Renal cortex interstitium (tissue), 11 donors: Measurements from ENCODE around the gene RIMS3. TPM values are rescaled to one million over a fixed set of nuclear protein-coding genes. Genes with fewer than 3 reads are reported as not detected.

Source experiments
- DNase-seq, 11 donors: peaks; one replicate each; pipeline ENCODE4 v3.0.0-alpha.2; 2013; ENCODE audit warnings: low read depth in 9 of 11, low spot score in 4 of 11; ENCODE audit errors: extremely low read depth in 1 of 11
- polyA plus RNA-seq, 3 donors: library from polyadenylated mRNA; unstranded; fragments of 120-200 nt; gene quantifications; one replicate each; pipeline ENCODE4 v1.2.1, GENCODE V29; 2013; ENCODE audit not compliant: insufficient read length in 3 of 3

RIMS3 gene
- polyA plus RNA-seq, 3 donors = 1.6 to 2.2 (median 1.8) TPM

DNA sequence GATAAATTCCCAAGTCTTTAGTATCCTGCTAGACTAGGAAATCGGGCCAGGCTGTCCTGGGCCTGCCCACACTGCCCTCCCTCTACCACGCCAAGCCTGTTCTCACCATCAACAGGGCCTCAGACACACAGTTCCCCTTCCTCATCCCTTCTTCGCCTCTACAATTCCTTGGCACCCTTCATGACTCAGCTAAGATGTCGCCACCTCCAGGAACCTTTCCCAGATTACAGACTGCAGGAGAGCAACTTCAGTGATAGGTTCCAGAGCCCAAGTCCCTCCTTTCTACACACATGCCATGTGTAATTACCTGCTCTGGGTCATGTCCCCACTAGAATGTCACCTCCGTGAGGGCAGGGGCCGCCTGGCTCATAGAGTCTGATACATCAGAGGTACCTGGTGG lies 3.3 kb downstream of the RIMS3 start:
- DNase-seq = no peak

DNA sequence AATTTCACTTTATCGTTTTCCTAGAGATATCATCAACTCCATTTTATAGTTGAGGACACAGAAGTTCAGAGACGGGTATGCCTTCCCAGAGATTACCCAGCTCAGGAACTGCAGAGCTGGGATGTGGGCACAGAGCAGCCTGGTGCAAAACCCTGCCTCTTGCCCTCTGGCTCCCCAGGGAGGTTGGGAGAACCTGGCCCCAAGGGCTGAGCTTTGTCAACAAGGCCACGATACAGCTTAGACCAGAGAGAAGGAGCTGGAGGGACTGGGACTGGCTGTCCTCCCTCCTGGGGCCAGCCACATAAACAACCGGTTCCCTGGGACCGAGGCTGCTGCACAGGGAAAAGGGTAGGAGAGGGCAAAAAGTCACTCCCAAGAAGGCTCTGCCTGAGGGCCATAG lies 3.8 kb downstream of the RIMS3 start:
- DNase-seq = no peak

DNA sequence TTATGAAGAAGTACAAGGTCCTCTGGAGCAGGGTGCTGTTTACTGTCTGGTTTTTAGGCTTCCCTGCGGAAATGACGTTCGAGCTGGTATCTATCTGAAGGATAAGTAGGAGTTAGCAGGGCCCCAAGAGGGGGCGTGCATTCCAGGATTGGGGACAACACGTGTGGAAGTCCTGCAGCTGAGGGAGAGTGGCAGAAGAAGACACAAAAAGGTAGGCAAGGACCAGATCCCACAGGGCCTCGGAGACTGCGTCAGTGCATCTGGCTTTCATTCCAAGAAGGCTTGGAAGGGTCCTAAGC lies 5.9 kb downstream of the RIMS3 start:
- no peak for DNase-seq

DNA sequence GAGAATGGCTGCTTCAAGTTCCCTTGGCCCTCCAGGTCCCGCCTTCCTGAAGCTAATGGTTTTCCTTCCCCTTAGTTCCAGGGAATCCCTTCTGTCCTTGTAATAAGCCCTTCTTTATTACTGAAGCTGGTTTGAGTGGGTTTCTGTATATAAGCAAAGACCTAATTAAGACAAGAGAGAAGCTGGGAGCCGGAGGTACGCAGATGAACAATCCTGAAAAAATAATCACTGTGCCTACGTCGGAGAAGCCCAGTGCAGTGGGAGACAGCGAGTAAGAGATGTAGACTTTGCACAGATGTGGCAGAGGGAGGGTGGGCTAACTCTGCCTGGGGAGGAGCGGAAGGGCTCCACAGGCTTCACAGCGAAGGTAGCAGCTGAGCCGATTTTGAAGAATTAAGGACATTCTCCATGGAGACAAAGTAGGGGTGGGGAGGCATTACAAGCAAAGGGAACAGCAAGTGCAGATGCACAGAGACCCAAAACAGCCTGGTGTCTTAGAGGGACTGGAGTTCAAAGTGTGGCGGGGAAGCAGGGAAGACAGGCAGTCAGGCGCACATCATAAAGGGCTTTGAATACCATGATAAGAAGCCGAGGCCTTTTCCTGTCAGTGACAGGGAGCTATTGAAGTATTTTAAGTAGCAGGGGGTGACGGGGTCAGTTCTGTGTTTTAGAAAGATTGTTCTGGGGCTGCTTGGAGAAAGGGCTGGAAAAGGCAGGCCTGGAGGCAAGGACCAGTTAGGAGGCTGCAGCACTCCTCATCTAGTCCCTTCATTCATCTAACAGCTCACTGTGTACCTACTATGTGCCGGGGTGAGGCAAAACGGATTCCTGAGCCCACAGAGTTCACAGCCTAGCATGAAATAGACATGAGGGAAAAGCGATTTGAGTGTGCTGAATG lies 6.5 kb downstream of the RIMS3 start:
- no peak for DNase-seq

DNA sequence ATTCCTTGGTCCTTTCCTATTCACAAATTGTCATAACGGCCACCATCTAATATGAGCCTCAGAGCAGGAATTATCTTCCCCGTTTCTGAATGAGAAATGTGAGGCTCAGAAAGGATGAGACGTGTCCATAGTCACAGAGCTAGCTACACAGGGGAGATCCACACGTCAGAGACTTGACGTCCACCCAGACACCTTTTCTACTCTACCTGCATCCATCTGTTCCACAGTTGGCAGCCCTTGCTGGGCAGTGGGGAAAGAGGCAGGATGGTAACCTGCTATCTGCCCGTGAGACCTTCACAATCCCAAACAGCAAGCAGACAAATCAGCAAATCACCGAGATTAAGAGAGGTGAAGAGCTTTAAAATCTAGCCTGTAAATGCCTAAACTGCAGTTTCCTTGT lies 8.4 kb downstream of the RIMS3 start:
- no peak for DNase-seq

DNA sequence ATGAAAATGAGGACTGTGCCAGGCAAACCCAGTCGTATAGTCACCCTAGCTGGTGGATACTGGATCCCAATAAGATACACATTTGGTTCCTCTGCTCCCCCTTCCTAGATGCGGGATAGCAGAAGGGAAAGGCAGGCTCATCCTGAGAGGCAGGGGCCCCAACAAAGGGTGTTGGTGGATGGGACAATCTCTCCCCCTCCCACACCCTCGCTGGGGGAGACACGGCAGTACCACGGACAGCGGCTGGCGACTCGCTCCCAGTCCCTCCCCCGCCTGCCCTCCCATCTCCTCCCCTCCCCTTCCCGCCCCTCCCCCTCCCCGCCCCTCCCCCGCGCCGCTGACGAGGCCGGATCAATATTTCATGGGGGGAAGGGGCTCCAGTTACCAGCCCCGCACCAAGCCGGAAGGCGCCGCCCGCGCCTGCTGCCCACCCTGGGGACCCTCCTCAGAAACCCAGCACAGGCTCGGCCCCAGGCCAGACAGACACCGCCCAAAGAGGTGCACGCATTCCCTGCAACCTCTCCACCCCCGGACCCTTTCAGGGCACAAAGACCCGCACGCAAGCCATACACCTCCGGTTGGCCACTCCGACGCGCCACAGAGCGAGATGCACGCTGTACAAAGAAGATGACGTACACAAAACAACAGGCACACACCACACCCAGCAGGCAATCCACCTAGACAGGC lies 11.5 kb downstream of the RIMS3 start:
- peak in 1 of 11 donors; percentile 39 for DNase-seq

DNA sequence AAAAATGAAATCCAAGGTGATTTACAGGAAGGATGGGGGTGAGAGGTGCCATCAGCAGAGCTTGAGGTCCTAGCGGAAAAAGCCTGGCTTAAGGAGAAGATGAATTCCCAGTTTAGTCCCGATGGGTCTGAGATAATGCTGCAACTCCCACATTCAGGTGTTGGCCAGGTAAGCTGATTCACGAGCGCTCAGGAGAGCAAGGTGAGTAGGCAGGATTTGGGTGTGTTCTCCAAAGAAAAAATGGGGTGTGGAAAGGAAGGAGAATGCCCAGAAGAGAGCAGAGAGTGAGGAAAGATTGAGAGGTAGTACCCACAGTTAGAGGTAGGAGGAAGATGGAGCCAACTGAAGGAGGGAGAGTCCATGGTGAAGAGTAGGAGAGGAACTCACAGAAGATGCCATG lies 12.5 kb downstream of the RIMS3 start:
- no peak for DNase-seq

DNA sequence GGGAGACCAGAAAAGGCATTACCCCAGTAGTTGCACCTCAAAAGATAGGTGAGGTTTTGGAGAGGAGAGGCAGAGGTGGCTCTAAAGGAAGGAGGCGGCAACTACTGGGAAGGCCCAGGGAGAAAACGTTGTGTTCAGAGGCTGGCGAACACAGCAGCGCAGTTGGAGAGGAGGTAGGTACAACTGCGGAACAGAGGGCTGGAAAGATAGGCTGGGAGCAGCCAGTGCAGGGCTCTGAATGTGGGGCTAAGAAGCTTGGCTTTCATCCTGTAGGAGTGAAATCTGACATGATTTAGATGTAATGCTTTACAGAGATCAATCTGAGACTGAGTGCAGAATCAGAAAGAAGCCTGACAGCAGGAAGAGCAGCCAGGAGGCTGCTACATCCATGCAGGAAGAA lies 13.0 kb downstream of the RIMS3 start:
- DNase-seq = no peak

DNA sequence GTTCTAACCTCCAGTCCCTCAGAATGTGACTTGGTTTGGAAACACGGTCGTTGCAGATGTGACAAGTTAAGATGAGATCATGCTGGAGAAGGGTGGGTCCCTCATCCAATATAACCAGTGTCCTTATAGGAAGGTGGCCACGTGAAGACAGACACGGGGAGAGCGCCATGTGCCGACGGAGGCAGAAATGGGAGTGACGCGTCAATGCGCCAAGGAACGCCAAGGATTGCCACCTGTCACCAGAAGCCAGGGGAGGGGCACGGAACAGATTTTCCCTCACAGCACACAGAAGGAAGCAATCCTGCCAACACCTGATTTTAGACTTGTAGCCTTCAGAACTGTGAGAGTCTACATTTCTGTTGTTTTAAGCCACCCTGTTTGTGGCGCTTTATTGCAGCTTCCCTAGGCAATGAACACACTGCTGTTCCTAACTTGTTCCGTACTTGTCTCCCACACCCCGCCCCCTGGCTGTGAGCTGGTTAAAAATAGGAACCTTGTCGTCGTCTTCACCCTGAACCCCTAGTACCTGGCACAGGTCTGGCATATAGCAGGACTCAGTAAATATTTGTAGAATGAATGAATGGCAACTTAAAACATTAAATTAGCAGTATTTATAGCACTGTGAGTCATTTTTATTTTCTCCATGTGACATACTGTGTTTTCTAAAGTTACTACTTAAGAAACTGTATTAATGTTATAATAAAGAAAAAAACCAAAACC lies 14.2 kb downstream of the RIMS3 start:
- no peak for DNase-seq

DNA sequence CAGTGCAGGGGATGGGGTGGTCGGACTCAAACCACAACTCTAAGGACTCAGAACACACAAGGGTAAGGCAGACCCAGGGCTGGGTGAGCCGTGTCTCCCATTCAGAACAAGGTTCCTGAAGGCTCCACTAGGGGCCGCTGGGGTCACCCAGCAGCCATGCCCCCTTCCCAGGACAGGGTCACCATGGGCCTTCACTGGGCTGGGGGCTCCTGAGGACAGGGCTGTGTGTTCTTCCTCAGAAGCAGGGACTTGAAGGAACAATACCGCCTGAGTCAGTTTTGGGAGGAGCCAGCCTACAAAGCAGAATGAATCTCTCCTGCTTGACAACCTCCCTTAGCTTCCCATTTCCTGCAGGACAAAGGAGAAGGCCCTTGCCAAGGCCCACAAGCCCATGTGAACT lies 15.4 kb downstream of the RIMS3 start:
- no peak for DNase-seq

DNA sequence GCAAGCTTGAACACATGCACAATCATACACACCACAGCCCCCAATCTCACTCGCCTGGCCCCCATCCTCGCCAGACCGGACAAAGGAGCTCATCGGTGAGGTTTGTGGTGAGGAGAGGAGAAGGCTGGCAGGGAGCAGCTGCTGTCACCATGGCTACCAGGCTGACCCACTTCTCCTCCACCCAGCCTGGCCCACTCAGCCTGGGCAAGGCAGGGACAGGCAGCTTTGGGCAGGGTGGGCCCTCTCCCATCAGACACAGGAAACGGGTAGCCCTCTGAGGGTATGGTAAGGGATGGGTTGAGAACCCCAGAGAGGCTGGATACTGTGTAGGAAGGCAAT lies 15.9 kb downstream of the RIMS3 start:
- DNase-seq = no peak

DNA sequence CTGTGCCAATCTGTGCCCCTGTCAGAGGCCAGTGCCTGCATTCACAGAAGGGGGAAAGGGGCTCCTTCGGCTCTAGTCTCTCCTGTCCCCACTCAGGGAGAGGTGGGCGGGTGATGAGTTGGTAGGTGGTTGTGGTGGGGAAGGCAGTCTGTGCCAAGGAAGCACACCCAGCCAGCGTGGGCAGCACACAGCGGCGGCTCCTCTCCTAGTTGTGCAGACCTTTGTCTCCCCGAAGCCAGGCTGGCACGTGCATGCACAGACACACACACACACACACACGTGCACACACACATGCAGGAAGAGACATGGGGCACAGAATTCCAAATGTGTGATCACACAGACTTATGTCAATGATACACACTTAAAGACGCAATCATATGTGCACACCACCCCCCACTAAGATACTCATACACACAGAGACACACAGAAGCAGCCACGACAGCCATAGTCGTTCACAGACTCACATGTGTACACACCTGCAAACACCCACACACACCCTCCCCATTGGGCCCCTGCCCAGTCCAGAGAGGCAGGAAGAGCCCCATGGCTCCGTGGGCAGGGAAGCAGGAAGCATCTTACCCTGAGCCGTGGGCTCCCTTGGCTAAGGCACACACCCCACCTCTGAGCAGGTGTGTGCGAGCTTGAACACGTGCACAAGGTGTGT lies 16.4 kb downstream of the RIMS3 start:
- no peak for DNase-seq

DNA sequence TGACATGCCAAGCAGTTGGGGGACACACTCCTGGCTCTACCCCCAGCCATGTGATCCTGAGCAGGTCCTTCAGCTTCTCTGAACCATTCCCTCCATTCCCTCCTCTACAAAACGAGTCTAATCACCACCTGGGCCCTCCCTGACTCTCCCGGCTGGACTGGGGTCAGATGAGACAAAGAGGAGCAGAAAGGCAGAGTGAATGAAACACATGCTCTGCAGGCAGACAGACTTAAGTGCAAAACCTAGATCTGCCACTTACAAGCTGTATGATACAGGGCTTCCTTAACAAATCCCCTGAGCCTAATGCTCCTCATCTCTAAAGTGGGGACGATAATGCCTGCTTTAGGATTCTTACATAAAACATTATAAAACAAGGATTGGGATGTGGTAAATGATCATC lies 17.3 kb downstream of the RIMS3 start:
- DNase-seq = no peak

DNA sequence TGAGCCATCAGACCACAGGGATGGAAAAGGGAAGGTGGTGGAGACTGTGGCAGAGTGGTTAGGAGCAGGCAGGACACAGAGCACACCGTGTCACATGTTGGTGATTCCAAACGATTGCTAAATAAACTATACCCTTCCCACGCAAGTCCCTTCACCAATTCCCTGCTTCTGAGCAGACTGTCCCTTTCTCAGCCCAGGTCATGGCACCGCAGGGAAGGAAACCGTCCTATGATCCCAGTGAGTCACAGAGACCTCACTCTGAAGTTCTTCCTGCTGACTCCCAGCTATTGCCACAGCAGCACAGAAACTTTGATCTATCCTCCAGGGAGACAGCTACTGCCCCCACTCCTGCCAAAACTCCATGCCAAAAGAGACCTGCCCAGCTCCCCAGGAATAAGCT lies 19.2 kb downstream of the RIMS3 start:
- DNase-seq = no peak

DNA sequence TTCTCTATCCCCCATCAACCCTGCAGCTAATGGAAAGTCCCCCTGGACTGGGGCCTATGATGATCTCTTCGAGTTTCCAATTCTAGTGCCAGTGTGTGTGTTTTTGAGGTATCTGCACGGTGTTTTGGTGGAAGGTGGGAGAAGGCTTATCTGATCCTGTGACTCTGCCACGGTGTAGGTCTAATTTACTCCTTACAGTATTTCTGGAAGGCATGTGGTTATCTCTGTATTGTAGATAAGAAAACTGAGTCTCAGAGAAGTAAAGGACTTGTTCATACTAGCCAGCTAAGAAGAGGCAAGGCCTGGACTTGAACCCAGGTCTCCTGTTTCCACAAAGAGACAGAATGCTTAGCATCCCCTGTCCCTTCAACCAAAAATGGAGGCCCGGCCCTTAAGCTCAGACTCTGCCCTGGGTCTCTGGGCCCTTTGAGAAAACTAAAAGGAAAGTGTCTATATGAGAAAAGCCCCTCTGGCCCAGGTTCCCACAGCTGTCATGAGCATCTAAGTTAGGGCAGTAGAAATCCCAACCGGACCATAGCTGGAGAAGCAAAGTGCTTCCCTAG lies 20.3 kb downstream of the RIMS3 start:
- no peak for DNase-seq

DNA sequence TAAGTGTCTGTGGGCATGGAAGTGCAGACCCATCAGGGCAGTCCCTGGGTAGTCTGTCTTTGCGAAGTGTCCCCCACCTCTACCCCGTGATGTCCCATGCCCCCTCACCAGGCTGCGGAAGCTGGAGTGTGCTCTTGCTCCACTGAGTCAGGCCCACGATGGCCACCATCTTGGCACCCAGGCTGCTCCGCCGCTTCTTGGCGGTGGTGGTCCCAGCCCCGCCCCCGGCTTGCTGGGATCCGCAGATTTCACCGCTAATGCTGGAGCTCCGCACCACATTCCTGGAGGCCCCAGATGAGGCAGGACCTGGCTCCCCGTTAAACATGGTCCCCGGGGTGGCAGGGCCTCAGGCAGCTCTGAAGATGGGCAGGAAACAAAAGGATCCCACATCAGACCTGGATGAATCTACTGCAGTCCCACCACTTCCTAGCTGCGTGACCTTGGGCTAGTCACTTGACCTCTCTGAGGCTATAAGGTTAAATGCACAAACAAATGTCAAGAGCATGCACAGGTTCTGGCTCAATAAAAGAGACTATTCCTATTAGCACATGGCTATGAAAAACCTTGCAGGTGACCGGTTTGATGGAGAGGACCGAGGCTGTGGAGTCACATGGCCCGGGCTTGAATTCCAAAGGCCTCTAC lies 23.8 kb downstream of the RIMS3 start:
- no peak for DNase-seq

DNA sequence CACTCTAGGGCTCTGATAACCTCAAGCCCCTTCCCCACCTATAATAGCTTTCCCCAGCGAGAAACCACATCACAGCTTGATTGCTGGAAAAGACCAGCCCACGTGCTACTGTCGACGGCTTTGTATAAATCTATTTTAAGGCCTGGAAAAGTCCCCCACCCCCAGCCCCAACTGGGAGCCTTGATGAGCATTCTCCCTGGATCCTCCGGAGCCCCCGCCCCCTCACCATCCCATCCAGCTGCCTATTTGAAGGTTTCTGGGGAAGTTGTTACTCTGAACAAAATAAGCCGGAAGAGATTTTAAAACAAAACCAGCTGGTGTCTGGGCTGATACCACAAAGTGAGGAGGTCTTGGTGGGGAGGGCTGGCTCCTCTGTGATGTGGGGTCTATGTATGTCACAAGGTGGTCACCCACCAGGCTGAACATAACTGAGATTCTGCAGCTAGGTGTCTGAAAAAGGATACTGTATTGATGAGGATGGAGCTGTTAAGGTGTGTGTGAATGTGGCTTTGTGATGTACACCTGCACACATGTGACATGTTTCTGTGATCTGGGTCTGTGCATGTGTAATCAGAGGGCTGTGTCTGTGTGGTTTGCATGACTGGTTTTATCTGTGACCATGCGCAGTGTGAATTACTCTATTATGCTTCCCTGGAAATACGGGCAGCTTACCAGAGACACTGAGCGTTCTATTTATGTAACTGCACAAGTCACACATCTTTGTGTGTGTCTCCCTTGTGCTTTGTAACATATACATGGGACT lies 25.0 kb downstream of the RIMS3 start:
- no peak for DNase-seq
